IPS-15b (cell line): Measurements from ENCODE around the gene TMPRSS4.

Source experiments
- H3K27me3 ChIP-seq: one replicate; pipeline ENCODE4 v1.6.1; 2013; ENCODE audit warnings: low read length; ENCODE audit not compliant: control insufficient read depth, insufficient read depth
- H3K36me3 ChIP-seq: one replicate; pipeline ENCODE4 v1.6.1; 2013; ENCODE audit warnings: low read length; ENCODE audit not compliant: control insufficient read depth, insufficient read depth
- H3K4me1 ChIP-seq: one replicate; pipeline ENCODE4 v1.6.1; 2013; ENCODE audit warnings: mild to moderate bottlenecking, low read length; ENCODE audit not compliant: control insufficient read depth, insufficient read depth
- H3K4me3 ChIP-seq: one replicate; pipeline ENCODE4 v1.5.1; 2013; ENCODE audit warnings: low read depth, low read length
- H3K9ac ChIP-seq: one replicate; pipeline ENCODE4 v1.6.1; 2013; ENCODE audit warnings: low read depth, mild to moderate bottlenecking, low read length
- H3K9me3 ChIP-seq: one replicate; pipeline ENCODE4 v1.6.1; 2013; ENCODE audit warnings: mild to moderate bottlenecking, low read length; ENCODE audit not compliant: control insufficient read depth, insufficient read depth

TMPRSS4 gene

GRCh38 chr11:118155776-118156530 is 79.1 kb downstream of the TMPRSS4 start:
- Histone ChIP-seq H3K9ac (no peak overlapping the region), H3K9me3 (no peaks in the 10 kb centered on the region), H3K36me3 (no peaks in the 10 kb centered on the region), H3K4me1 (peaks cover 33% of the 10 kb centered on the region), H3K4me3 (peak overlapping the region; percentile 40), H3K27me3 (peaks cover 93% of the 10 kb centered on the region)

GRCh38 chr11:118156531-118157185 is 79.8 kb downstream of the TMPRSS4 start:
- peak overlapping the region; percentile 40 for H3K4me3 ChIP-seq
- peaks cover 92% of the 10 kb centered on the region for H3K27me3 ChIP-seq
- no peak overlapping the region for H3K9ac ChIP-seq
- H3K4me1 ChIP-seq: peaks cover 33% of the 10 kb centered on the region
- H3K36me3 ChIP-seq: no peaks in the 10 kb centered on the region
- H3K9me3 ChIP-seq: no peaks in the 10 kb centered on the region

GRCh38 chr11:118157186-118157895 is 80.5 kb downstream of the TMPRSS4 start:
- Histone ChIP-seq H3K36me3 (no peaks in the 10 kb centered on the region), H3K4me1 (peaks cover 33% of the 10 kb centered on the region), H3K4me3 (peak overlapping the region; percentile 40), H3K27me3 (peaks cover 93% of the 10 kb centered on the region), H3K9ac (no peak overlapping the region), H3K9me3 (no peaks in the 10 kb centered on the region)

GRCh38 chr11:118161786-118162185 is 84.9 kb downstream of the TMPRSS4 start:
- no peaks in the 10 kb centered on the region for H3K9me3 ChIP-seq
- H3K4me1 ChIP-seq: peaks cover 11% of the 10 kb centered on the region
- H3K9ac ChIP-seq: no peak overlapping the region
- H3K4me3 ChIP-seq: no peak overlapping the region
- peaks cover 89% of the 10 kb centered on the region for H3K27me3 ChIP-seq
- no peaks in the 10 kb centered on the region for H3K36me3 ChIP-seq

GRCh38 chr11:118162846-118163245 is 86.0 kb downstream of the TMPRSS4 start:
- Histone ChIP-seq H3K4me1 (peaks cover 6% of the 10 kb centered on the region), H3K9me3 (no peaks in the 10 kb centered on the region), H3K36me3 (no peaks in the 10 kb centered on the region), H3K4me3 (no peak overlapping the region), H3K27me3 (peaks cover 88% of the 10 kb centered on the region), H3K9ac (no peak overlapping the region)

GRCh38 chr11:118163494-118163893 is 86.6 kb downstream of the TMPRSS4 start:
- peaks cover 88% of the 10 kb centered on the region for H3K27me3 ChIP-seq
- H3K36me3 ChIP-seq: no peaks in the 10 kb centered on the region
- no peaks in the 10 kb centered on the region for H3K9me3 ChIP-seq
- no peak overlapping the region for H3K9ac ChIP-seq
- peaks cover 6% of the 10 kb centered on the region for H3K4me1 ChIP-seq
- H3K4me3 ChIP-seq: no peak overlapping the region

- Histone ChIP-seq H3K9ac (no peak overlapping the region), H3K27me3 (peaks cover 88% of the 10 kb centered on the region), H3K4me1 (peaks cover 6% of the 10 kb centered on the region), H3K9me3 (no peaks in the 10 kb centered on the region), H3K4me3 (no peak overlapping the region), H3K36me3 (no peaks in the 10 kb centered on the region)
Measured at GRCh38 chr11:118164885-118165284, 88.0 kb downstream of the TMPRSS4 start.

- no peak overlapping the region for H3K9ac ChIP-seq
- peaks cover 10% of the 10 kb centered on the region for H3K4me1 ChIP-seq
- no peaks in the 10 kb centered on the region for H3K9me3 ChIP-seq
- H3K36me3 ChIP-seq: no peaks in the 10 kb centered on the region
- no peak overlapping the region for H3K4me3 ChIP-seq
- H3K27me3 ChIP-seq: peaks cover 88% of the 10 kb centered on the region
Measured at GRCh38 chr11:118166641-118167040, 89.8 kb downstream of the TMPRSS4 start.

- no peaks in the 10 kb centered on the region for H3K9me3 ChIP-seq
- H3K4me3 ChIP-seq: no peak overlapping the region
- H3K9ac ChIP-seq: no peak overlapping the region
- no peaks in the 10 kb centered on the region for H3K36me3 ChIP-seq
- H3K27me3 ChIP-seq: peaks cover 88% of the 10 kb centered on the region
- peaks cover 10% of the 10 kb centered on the region for H3K4me1 ChIP-seq
Measured at GRCh38 chr11:118167253-118167652, 90.4 kb downstream of the TMPRSS4 start.

GRCh38 chr11:118167906-118168305 is 91.0 kb downstream of the TMPRSS4 start:
- Histone ChIP-seq H3K4me1 (peaks cover 10% of the 10 kb centered on the region), H3K4me3 (no peak overlapping the region), H3K36me3 (no peaks in the 10 kb centered on the region), H3K9ac (no peak overlapping the region), H3K9me3 (no peaks in the 10 kb centered on the region), H3K27me3 (peaks cover 88% of the 10 kb centered on the region)

- Histone ChIP-seq H3K9me3 (no peaks in the 10 kb centered on the region), H3K36me3 (no peaks in the 10 kb centered on the region), H3K27me3 (peaks cover 88% of the 10 kb centered on the region), H3K9ac (no peak overlapping the region), H3K4me1 (peaks cover 10% of the 10 kb centered on the region), H3K4me3 (no peak overlapping the region)
Measured at GRCh38 chr11:118168316-118168715, 91.4 kb downstream of the TMPRSS4 start.
